Measurements from ENCODE around the gene TENT4A.
A peak's percentile ranks its signal among the peaks of the same experiment; 100 is the strongest.

DNA sequence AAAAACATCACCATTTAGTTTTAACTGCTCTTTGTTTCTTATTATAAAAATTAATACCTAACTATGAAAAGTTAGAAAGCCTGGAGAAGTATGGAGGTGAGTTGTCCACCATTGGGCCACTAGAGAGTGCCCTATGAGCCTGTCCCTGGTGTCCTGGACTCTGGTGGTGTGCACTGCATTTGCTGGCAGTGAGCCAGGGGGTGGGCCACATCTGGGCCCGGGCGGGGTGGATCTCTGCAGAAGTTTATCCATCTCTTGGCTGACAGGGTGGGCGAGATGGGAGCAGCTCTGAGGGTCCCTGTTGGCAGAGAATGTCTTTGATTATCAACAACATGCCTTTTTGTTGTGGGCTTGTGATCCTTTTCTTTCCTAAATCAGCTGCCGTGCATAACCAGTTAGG is 8.2 kb downstream of the TENT4A start:
- TF ChIP-seq, protein P1, sequence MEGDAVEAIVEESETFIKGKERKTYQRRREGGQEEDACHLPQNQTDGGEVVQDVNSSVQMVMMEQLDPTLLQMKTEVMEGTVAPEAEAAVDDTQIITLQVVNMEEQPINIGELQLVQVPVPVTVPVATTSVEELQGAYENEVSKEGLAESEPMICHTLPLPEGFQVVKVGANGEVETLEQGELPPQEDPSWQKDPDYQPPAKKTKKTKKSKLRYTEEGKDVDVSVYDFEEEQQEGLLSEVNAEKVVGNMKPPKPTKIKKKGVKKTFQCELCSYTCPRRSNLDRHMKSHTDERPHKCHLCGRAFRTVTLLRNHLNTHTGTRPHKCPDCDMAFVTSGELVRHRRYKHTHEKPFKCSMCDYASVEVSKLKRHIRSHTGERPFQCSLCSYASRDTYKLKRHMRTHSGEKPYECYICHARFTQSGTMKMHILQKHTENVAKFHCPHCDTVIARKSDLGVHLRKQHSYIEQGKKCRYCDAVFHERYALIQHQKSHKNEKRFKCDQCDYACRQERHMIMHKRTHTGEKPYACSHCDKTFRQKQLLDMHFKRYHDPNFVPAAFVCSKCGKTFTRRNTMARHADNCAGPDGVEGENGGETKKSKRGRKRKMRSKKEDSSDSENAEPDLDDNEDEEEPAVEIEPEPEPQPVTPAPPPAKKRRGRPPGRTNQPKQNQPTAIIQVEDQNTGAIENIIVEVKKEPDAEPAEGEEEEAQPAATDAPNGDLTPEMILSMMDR (IDR thresholded peaks at IDR 0.05 in 2 of 3, conservative IDR thresholded peaks at IDR 0.05 in 1 of 3; ENCODE audit: control insufficient read depth in 2 of 3, extremely low read depth in 1 of 3, insufficient read depth in 1 of 3, low read depth in 3 of 3, low read length in 3 of 3) = peak in 2 of 3 experiments; percentile 10 to 24; a peak in 1 of 6 replicates
- TF ChIP-seq POLR2AphosphoS5 (IDR thresholded peaks at IDR 0.05; ENCODE audit: low read length) = no peak
- no peak for TF ChIP-seq CBX3 (IDR thresholded peaks at IDR 0.05; ENCODE audit: borderline replicate concordance, low read depth)
- no peak for TF ChIP-seq MXI1 (IDR thresholded peaks at IDR 0.05; ENCODE audit: low read depth, low read length)
